Measurements from ENCODE around the gene RAPGEF1. TPM values are rescaled to one million over a fixed set of nuclear protein-coding genes. Genes with fewer than 3 reads are reported as not detected.

RAPGEF1 gene
- total and polyA plus RNA-seq, 9 of the 15 experiments (the other 6 are each of a cell fraction or from before 2014, with no cell fraction given), result 0.06 to 44.1 (median 19.9) TPM

DNA sequence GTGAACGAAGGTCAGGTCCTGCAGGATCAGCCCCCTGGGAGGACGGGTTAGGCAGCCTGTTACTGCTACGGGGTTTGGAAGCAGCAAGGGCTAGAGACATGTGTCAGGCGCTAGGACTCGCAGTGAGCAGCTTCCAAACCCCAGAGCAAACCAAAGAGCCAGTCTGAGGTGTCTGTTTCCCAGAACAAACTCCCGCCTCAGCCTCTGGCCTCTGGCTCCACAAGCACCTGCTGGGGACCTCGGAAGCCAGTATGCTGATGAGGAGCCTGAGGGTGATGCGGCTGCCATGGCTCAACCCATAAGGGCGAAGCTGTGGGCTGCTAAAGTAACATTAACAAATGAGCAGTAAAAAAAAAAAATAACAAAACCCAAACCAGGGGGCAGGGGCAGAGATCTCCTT, 159.5 kb downstream of the RAPGEF1 start:
- intact Hi-C loops (cut with micrococcal nuclease), result no loop called here
- Histone ChIP-seq H3K27ac (ENCODE audit: extremely low read depth, low read depth, low read length) (no peak overlapping the region), H3K79me2 (ENCODE audit: control insufficient read depth, insufficient read depth, low read length) (no peaks in the 10 kb centered on the region), H3K4me1 (replicated peaks in 1 of 2; ENCODE audit: control insufficient read depth in 2 of 2, insufficient read depth in 2 of 2, low read length in 2 of 2) (peaks cover 0 to 12% of the 10 kb centered on the region in 2 experiments; a peak in 1 of 5 replicates), H3K9me3 (replicated peaks; ENCODE audit: control insufficient read depth, insufficient read depth, low read depth, low read length) (no peaks in the 10 kb centered on the region), H2AFZ (ENCODE audit: low read depth, low read length) (no peak overlapping the region), H3K27me3 (ENCODE audit: control insufficient read depth in 2 of 2, insufficient read depth in 2 of 2, low read length in 2 of 2) (no peaks in the 10 kb centered on the region), H3K36me3 (ENCODE audit: control insufficient read depth, insufficient read depth, low read length) (peaks cover 37% of the 10 kb centered on the region; the same call in 2 of the 3 replicates), H3K4me3 (no peak overlapping the region), H3K9me1 (ENCODE audit: control insufficient read depth, insufficient read depth, low read length) (no peaks in the 10 kb centered on the region), H4K20me1 (replicated peaks; ENCODE audit: control insufficient read depth, insufficient read depth, low read length) (no peaks in the 10 kb centered on the region), H3K9ac (ENCODE audit: insufficient read depth in 1 of 2, low read depth in 2 of 2, low read length in 2 of 2) (0 out of 4 replicates have a peak overlapping the region, but pooled peaks of 1 of the 2 experiments have one; percentile 52), H3K4me2 (ENCODE audit: insufficient read depth, low read length) (no peak overlapping the region)
- FAIRE-seq, result no peak
- BruUV-seq (replicated peaks), result no TSS peak
- DNase-seq (ENCODE audit: extremely low read depth in 1 of 4, low spot score in 3 of 4), result no peak
- no peak for TF ChIP-seq PHB (CRISPR knock-in tag; IDR thresholded peaks at IDR 0.05)
- TF ChIP-seq CTBP1 (IDR thresholded peaks at IDR 0.05; ENCODE audit: borderline replicate concordance), result no peak
- TF ChIP-seq, protein P1, sequence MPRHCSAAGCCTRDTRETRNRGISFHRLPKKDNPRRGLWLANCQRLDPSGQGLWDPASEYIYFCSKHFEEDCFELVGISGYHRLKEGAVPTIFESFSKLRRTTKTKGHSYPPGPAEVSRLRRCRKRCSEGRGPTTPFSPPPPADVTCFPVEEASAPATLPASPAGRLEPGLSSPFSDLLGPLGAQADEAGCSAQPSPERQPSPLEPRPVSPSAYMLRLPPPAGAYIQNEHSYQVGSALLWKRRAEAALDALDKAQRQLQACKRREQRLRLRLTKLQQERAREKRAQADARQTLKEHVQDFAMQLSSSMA (CRISPR knock-in tag; IDR thresholded peaks at IDR 0.05), result no peak
- TF ChIP-seq HLTF (IDR thresholded peaks at IDR 0.05), result no peak
- no peak for TF ChIP-seq NR2F6 (CRISPR knock-in tag; IDR thresholded peaks at IDR 0.05)
- TF ChIP-seq RBM15 (IDR thresholded peaks at IDR 0.05; ENCODE audit: insufficient read depth, low read length), result no peak
- no peak for TF ChIP-seq PRPF4 (IDR thresholded peaks at IDR 0.05; ENCODE audit: insufficient read depth, low read depth, low read length, poor library complexity, severe bottlenecking)
- TF ChIP-seq, protein P2, sequence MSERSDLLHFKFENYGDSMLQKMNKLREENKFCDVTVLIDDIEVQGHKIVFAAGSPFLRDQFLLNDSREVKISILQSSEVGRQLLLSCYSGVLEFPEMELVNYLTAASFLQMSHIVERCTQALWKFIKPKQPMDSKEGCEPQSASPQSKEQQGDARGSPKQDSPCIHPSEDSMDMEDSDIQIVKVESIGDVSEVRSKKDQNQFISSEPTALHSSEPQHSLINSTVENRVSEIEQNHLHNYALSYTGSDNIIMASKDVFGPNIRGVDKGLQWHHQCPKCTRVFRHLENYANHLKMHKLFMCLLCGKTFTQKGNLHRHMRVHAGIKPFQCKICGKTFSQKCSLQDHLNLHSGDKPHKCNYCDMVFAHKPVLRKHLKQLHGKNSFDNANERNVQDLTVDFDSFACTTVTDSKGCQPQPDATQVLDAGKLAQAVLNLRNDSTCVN (CRISPR knock-in tag; IDR thresholded peaks at IDR 0.05), result no peak
- TF ChIP-seq RFX5 (IDR thresholded peaks at IDR 0.05; ENCODE audit: low read depth, low read length), result no peak
- TF ChIP-seq ASH1L (IDR thresholded peaks at IDR 0.05; ENCODE audit: borderline replicate concordance, low read depth, partially characterized antibody), result no peak
- no peak for TF ChIP-seq CEBPB (tag; IDR thresholded peaks at IDR 0.05)
- TF ChIP-seq ESRRA (IDR thresholded peaks at IDR 0.05; ENCODE audit: borderline replicate concordance, low read depth), result no peak
- no peak for TF ChIP-seq SOX6 (IDR thresholded peaks at IDR 0.05)
- TF ChIP-seq CXXC5 (CRISPR knock-in tag; IDR thresholded peaks at IDR 0.05), result no peak
- TF ChIP-seq RCOR1 (IDR thresholded peaks at IDR 0.05; ENCODE audit: borderline replicate concordance in 1 of 2, low read depth in 2 of 2, low read length in 2 of 2), result no peak
- TF ChIP-seq KAT8 (IDR thresholded peaks at IDR 0.05; ENCODE audit: low read depth), result no peak
- no peak for TF ChIP-seq DACH1 (IDR thresholded peaks at IDR 0.05; ENCODE audit: partially characterized antibody)
- TF ChIP-seq HEY1 (CRISPR knock-in tag; IDR thresholded peaks at IDR 0.05; ENCODE audit: borderline replicate concordance), result no peak
- no peak for TF ChIP-seq ETV1 (tag; conservative IDR thresholded peaks at IDR 0.05; ENCODE audit: low read depth)
- 95% methylated on average over 9 of the region's 9 CpGs for WGBS (ENCODE audit: insufficient coverage, low coverage, missing lambda C conversion rate)
- ChIA-PET CTCF (ENCODE audit: low intra/inter-chr PET ratio) (no interaction called here), POLR2A (no interaction called here)
- in situ Hi-C loops (cut with MboI), result no loop called here
- ATAC-seq, result no peak
